HL-60 (cell line): Measurements from ENCODE around the gene CCDC117.
"Not testable (repeated sequence)": the region's sequence is repeated elsewhere in the genome, so short reads cannot be mapped to it uniquely, and the experiment has no call there.

Experiments
- DNase-seq, 2 experiments: peaks; one replicate each; pipeline ENCODE4 v3.0.0-alpha.2; 2010 to 2020; ENCODE audit warnings: low read depth in 1 of 2, low spot score in 1 of 2
- H3K27ac ChIP-seq: fragments of 250-450 bp; sonication (Bioruptor Pico); replicated peaks from 2 replicates; pipeline ENCODE4 v1.5.1; 2020; ENCODE audit warnings: mild to moderate bottlenecking, moderate library complexity
- H3K27me3 ChIP-seq: fragments of 250-450 bp; sonication (Bioruptor Pico); 2 replicates; pipeline ENCODE4 v1.5.1; 2021; ENCODE audit warnings: mild to moderate bottlenecking, moderate library complexity; ENCODE audit not compliant: insufficient read depth, poor library complexity, severe bottlenecking
- H3K4me3 ChIP-seq: replicated peaks from 2 replicates; pipeline ENCODE4 v1.5.1; 2011; ENCODE audit warnings: mild to moderate bottlenecking, control low read depth, low read length; ENCODE audit not compliant: insufficient read depth
- CTCF ChIP-seq: IDR thresholded peaks from one replicate; pipeline ENCODE4 v1.5.1; 2011; ENCODE audit warnings: low read length, control low read depth, inconsistent platforms; ENCODE audit not compliant: insufficient read depth
- GABPA ChIP-seq: IDR thresholded peaks from 2 replicates; pipeline ENCODE4 v1.6.1; 2012; ENCODE audit warnings: low read depth
- POLR2AphosphoS5 ChIP-seq: IDR thresholded peaks from 2 replicates; pipeline ENCODE4 v1.6.1; 2012; ENCODE audit warnings: low read depth
- REST ChIP-seq: IDR thresholded peaks from 2 replicates; pipeline ENCODE4 v1.6.1; 2012; ENCODE audit warnings: low read depth; ENCODE audit not compliant: insufficient replicate concordance
- SPI1 ChIP-seq: IDR thresholded peaks from 2 replicates; pipeline ENCODE4 v1.6.1; 2012; ENCODE audit warnings: low read depth, mild to moderate bottlenecking, borderline replicate concordance

CCDC117 gene

GRCh38 chr22:28750471-28750881, 22.0 kb upstream of the CCDC117 start:
- DNase-seq, result no peak

GRCh38 chr22:28754512-28754911, 18.0 kb upstream of the CCDC117 start:
- not testable (repeated sequence) for H3K4me3 ChIP-seq, H3K27ac ChIP-seq, DNase-seq

More at GRCh38 chr22:28750471-28750881, 22.0 kb upstream of the CCDC117 start:
- Histone ChIP-seq H3K27ac (no peak overlapping the region), H3K4me3 (no peak overlapping the region), H3K27me3 (no peaks in the 10 kb centered on the region)
- no peak for TF ChIP-seq REST
- TF ChIP-seq GABPA, result no peak
- no peak for TF ChIP-seq SPI1
- TF ChIP-seq POLR2AphosphoS5, result no peak
- no peak for TF ChIP-seq CTCF

GRCh38 chr22:28759861-28760560, 12.5 kb upstream of the CCDC117 start:
- TF ChIP-seq REST, result no peak
- TF ChIP-seq SPI1, result no peak
- TF ChIP-seq CTCF, result no peak
- TF ChIP-seq GABPA, result no peak
- TF ChIP-seq POLR2AphosphoS5, result no peak
- Histone ChIP-seq H3K27ac (no peak overlapping the region), H3K4me3 (no peak overlapping the region), H3K27me3 (no peaks in the 10 kb centered on the region)
- DNase-seq, result no peak

More at GRCh38 chr22:28754512-28754911, 18.0 kb upstream of the CCDC117 start:
- H3K27me3 ChIP-seq, result not testable (repeated sequence)

GRCh38 chr22:28761449-28761755, 11.1 kb upstream of the CCDC117 start:
- no peaks in the 10 kb centered on the region for H3K27me3 ChIP-seq
- H3K27ac ChIP-seq, result no peak overlapping the region
- no peak overlapping the region for H3K4me3 ChIP-seq
- no peak for DNase-seq
- TF ChIP-seq POLR2AphosphoS5, result no peak
- TF ChIP-seq CTCF, result no peak
- TF ChIP-seq REST, result no peak
- TF ChIP-seq GABPA, result no peak
- no peak for TF ChIP-seq SPI1

GRCh38 chr22:28762000-28762399, 10.5 kb upstream of the CCDC117 start:
- H3K4me3 ChIP-seq, result not testable (repeated sequence)

More at GRCh38 chr22:28762000-28762399, 10.5 kb upstream of the CCDC117 start:
- H3K27ac ChIP-seq, DNase-seq, H3K27me3 ChIP-seq: not testable (repeated sequence)
